HG03159 (cell line): Measurements from ENCODE around the gene DIP2B.
"Not testable (repeated sequence)": the region's sequence is repeated elsewhere in the genome, so short reads cannot be mapped to it uniquely, and the experiment has no call there.

ENCODE experiments used
- ATAC-seq: cut with Tn5 transposase; IDR thresholded peaks from one replicate; pipeline ENCODE4 v1.9.1; 2021; ENCODE audit warnings: mild to moderate bottlenecking, moderate library complexity; ENCODE audit not compliant: unreplicated experiment

Gene DIP2B

GRCh38 chr12:50764286-50765094 lies 259.7 kb downstream of the DIP2B start:
- ATAC-seq: peak; percentile 39

- ATAC-seq: no peak
Measured at GRCh38 chr12:50765095-50765911, 260.5 kb downstream of the DIP2B start.

- ATAC-seq: no peak
Measured at GRCh38 chr12:50768391-50768790, 263.6 kb downstream of the DIP2B start.

GRCh38 chr12:50768813-50769212 lies 264.0 kb downstream of the DIP2B start:
- not testable (repeated sequence) for ATAC-seq

GRCh38 chr12:50771409-50771808 lies 266.6 kb downstream of the DIP2B start:
- ATAC-seq: no peak

- ATAC-seq: no peak
Measured at GRCh38 chr12:50772470-50772869, 267.7 kb downstream of the DIP2B start.

GRCh38 chr12:50772877-50773276 lies 268.1 kb downstream of the DIP2B start:
- no peak for ATAC-seq

GRCh38 chr12:50775251-50775650 lies 270.5 kb downstream of the DIP2B start:
- ATAC-seq: no peak

- ATAC-seq: no peak
Measured at GRCh38 chr12:50776749-50777728, 272.3 kb downstream of the DIP2B start.

GRCh38 chr12:50778663-50779590 lies 274.1 kb downstream of the DIP2B start:
- ATAC-seq: no peak

GRCh38 chr12:50780013-50780412 lies 275.2 kb downstream of the DIP2B start:
- no peak for ATAC-seq

GRCh38 chr12:50784501-50784900 lies 279.7 kb downstream of the DIP2B start:
- no peak for ATAC-seq

- no peak for ATAC-seq
Measured at GRCh38 chr12:50785406-50786001, 280.7 kb downstream of the DIP2B start.

- ATAC-seq: no peak
Measured at GRCh38 chr12:50786498-50787231, 281.9 kb downstream of the DIP2B start.

GRCh38 chr12:50787618-50788017 lies 282.8 kb downstream of the DIP2B start:
- ATAC-seq: no peak

GRCh38 chr12:50788561-50788960 lies 283.8 kb downstream of the DIP2B start:
- ATAC-seq: no peak

- no peak for ATAC-seq
Measured at GRCh38 chr12:50790081-50790480, 285.3 kb downstream of the DIP2B start.
